Measurements from ENCODE around the gene DOCK2. TPM values are rescaled to one million over a fixed set of nuclear protein-coding genes. Genes with fewer than 3 reads are reported as not detected.

DOCK2 gene
- total and polyA plus RNA-seq, 2 donors (not counting 1 experiment from before 2014, with no cell fraction given) = 112 to 330 TPM

DNA sequence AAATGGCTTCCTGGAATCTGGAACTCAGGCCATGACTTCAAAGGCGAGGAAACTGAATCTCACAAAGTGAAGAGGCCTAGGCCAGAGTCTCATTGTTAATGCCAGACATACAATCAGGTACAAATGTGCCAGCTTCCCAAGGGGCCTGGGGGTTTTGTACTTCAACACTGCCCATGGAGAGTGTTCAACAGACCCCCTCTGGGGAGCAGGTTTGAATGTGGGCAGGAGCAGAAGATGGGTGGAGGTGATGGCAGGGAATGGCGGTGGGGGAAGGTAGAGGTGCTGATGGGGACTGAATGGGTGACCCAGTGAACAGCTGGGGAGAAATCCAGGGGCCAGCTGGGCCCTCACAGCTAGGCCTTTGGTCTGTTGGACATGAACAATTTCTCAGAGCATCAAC is 480.7 kb downstream of the DOCK2 start:
- Histone ChIP-seq H2AFZ (ENCODE audit: insufficient read depth, low read depth, low read length, poor library complexity, severe bottlenecking) (no peak overlapping the region), H3K27me3 (replicated peaks in 1 of 4; ENCODE audit: control extremely low read depth in 1 of 4, control insufficient read depth in 3 of 4, insufficient read depth in 4 of 4, low read length in 3 of 4) (peaks cover 0 to 10% (median 0%) of the 10 kb centered on the region in 4 experiments), H3K4me1 (ENCODE audit: control insufficient read depth in 2 of 2, insufficient read depth in 2 of 2, low read length in 2 of 2) (no peaks in the 10 kb centered on the region), H3K4me2 (replicated peaks; ENCODE audit: low read depth, low read length, poor library complexity, severe bottlenecking) (no peak overlapping the region), H3K27ac (ENCODE audit: low read length in 2 of 2) (no peak overlapping the region), H3K79me2 (ENCODE audit: control insufficient read depth, insufficient read depth, low read length) (no peaks in the 10 kb centered on the region), H3K36me3 (replicated peaks in 1 of 2; ENCODE audit: control extremely low read depth in 1 of 2, control insufficient read depth in 1 of 2, extremely low read depth in 1 of 2, insufficient read depth in 2 of 2, low read length in 1 of 2) (no peaks in the 10 kb centered on the region), H3K9me3 (ENCODE audit: control extremely low read depth in 1 of 3, control insufficient read depth in 2 of 3, insufficient read depth in 1 of 3, low read length in 2 of 3) (no peaks in the 10 kb centered on the region), H3K9ac (ENCODE audit: low read length) (no peak overlapping the region), H4K20me1 (ENCODE audit: control insufficient read depth, insufficient read depth, low read length, poor library complexity, severe bottlenecking) (no peaks in the 10 kb centered on the region), H3K4me3 (ENCODE audit: control extremely low read depth in 1 of 5, extremely low read depth in 1 of 5, insufficient read depth in 1 of 5, low read depth in 2 of 5, low read length in 4 of 5) (no peak overlapping the region)
- no peak for ATAC-seq (ENCODE audit: low read depth)
- Mint-ChIP-seq H3K27me3 (peaks cover 10% of the 10 kb centered on the region), H3K4me1 (no peaks in the 10 kb centered on the region), H3K27ac (no peak overlapping the region), H3K9me3 (ENCODE audit: insufficient read depth) (no peaks in the 10 kb centered on the region), H3K4me3 (no peak overlapping the region)
- DNase-seq = no peak
- ChIA-PET POLR2A (no interaction called here), CTCF (interaction anchor here (0.6 kb wide), 1 partner anchor 302 kb away, joined by 3 read pairs; no protein-coding TSS in a partner anchor)
- TF ChIP-seq EZH2 (IDR thresholded peaks at IDR 0.05; ENCODE audit: borderline replicate concordance, insufficient read depth, low read depth, low read length, poor library complexity, severe bottlenecking) = no peak
- TF ChIP-seq, protein P1, sequence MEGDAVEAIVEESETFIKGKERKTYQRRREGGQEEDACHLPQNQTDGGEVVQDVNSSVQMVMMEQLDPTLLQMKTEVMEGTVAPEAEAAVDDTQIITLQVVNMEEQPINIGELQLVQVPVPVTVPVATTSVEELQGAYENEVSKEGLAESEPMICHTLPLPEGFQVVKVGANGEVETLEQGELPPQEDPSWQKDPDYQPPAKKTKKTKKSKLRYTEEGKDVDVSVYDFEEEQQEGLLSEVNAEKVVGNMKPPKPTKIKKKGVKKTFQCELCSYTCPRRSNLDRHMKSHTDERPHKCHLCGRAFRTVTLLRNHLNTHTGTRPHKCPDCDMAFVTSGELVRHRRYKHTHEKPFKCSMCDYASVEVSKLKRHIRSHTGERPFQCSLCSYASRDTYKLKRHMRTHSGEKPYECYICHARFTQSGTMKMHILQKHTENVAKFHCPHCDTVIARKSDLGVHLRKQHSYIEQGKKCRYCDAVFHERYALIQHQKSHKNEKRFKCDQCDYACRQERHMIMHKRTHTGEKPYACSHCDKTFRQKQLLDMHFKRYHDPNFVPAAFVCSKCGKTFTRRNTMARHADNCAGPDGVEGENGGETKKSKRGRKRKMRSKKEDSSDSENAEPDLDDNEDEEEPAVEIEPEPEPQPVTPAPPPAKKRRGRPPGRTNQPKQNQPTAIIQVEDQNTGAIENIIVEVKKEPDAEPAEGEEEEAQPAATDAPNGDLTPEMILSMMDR (IDR thresholded peaks at IDR 0.05) = no peak
- 71% methylated on average over 2 of the region's 2 CpGs for WGBS (ENCODE audit: insufficient coverage)
- intact Hi-C loops (cut with micrococcal nuclease) = no loop called here

DNA sequence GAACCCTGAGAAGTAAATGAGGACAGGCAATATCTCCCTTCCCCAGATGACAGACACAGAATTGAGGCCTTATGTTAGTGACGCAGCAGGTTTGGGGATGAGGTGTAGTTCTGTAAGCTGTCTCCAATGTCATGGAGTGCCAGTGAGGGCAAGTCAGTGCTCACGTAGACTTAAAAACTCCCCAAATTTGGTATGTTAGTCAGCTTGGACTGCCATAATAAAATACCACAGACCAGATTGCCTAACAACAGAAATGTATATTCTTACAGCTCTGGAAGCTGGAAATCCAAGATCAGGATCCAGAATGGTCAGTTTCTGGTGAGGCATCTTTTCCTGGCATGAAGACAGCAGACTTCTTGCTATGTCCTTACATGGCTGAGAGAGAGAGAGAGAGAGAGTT is 483.5 kb downstream of the DOCK2 start:
- H3K4me2 ChIP-seq (replicated peaks; ENCODE audit: low read depth, low read length, poor library complexity, severe bottlenecking) = no peak overlapping the region
- ChIA-PET POLR2A (no interaction called here), CTCF (no interaction called here)
- H3K9me3 Mint-ChIP-seq (ENCODE audit: insufficient read depth) = peaks cover 3% of the 10 kb centered on the region
- no peak overlapping the region for H3K4me3 ChIP-seq (ENCODE audit: control extremely low read depth in 1 of 5, extremely low read depth in 1 of 5, insufficient read depth in 1 of 5, low read depth in 2 of 5, low read length in 4 of 5)
- H3K27ac Mint-ChIP-seq = no peak overlapping the region
- peaks cover 0 to 10% (median 0%) of the 10 kb centered on the region in 4 experiments for H3K27me3 ChIP-seq (replicated peaks in 1 of 4; ENCODE audit: control extremely low read depth in 1 of 4, control insufficient read depth in 3 of 4, insufficient read depth in 4 of 4, low read length in 3 of 4)
- H3K79me2 ChIP-seq (ENCODE audit: control insufficient read depth, insufficient read depth, low read length) = no peaks in the 10 kb centered on the region
- ATAC-seq (ENCODE audit: low read depth) (no peak), DNase-seq (no peak)
- H3K9ac ChIP-seq (ENCODE audit: low read length) = no peak overlapping the region
- H3K9me3 ChIP-seq (ENCODE audit: control extremely low read depth in 1 of 3, control insufficient read depth in 2 of 3, insufficient read depth in 1 of 3, low read length in 2 of 3) = peaks cover 2 to 7% (median 3%) of the 10 kb centered on the region in 3 donors
- H3K27me3 Mint-ChIP-seq = peaks cover 10% of the 10 kb centered on the region
- intact Hi-C loops (cut with micrococcal nuclease) = no loop called here
- H2AFZ ChIP-seq (ENCODE audit: insufficient read depth, low read depth, low read length, poor library complexity, severe bottlenecking) = no peak overlapping the region
- H3K4me1 Mint-ChIP-seq = no peaks in the 10 kb centered on the region
- no peaks in the 10 kb centered on the region for H3K36me3 ChIP-seq (replicated peaks in 1 of 2; ENCODE audit: control extremely low read depth in 1 of 2, control insufficient read depth in 1 of 2, extremely low read depth in 1 of 2, insufficient read depth in 2 of 2, low read length in 1 of 2)
- no peak overlapping the region for H3K27ac ChIP-seq (ENCODE audit: low read length in 2 of 2)
- no peaks in the 10 kb centered on the region for H4K20me1 ChIP-seq (ENCODE audit: control insufficient read depth, insufficient read depth, low read length, poor library complexity, severe bottlenecking)
- TF ChIP-seq EZH2 (IDR thresholded peaks at IDR 0.05; ENCODE audit: borderline replicate concordance, insufficient read depth, low read depth, low read length, poor library complexity, severe bottlenecking) = no peak
- TF ChIP-seq, protein P1 (IDR thresholded peaks at IDR 0.05) = no peak
- H3K4me3 Mint-ChIP-seq = no peak overlapping the region
- H3K4me1 ChIP-seq (ENCODE audit: control insufficient read depth in 2 of 2, insufficient read depth in 2 of 2, low read length in 2 of 2) = no peaks in the 10 kb centered on the region
- no CpG with 5 or more reads among the region's 2 CpGs for WGBS (ENCODE audit: insufficient coverage)
